Endodermal cell (in vitro differentiated cells): ENCODE data around the gene ATXN7L1. TPM values are rescaled to one million over a fixed set of nuclear protein-coding genes. Genes with fewer than 3 reads are reported as not detected.
"Not testable (repeated sequence)": the region's sequence is repeated elsewhere in the genome, so short reads cannot be mapped to it uniquely, and the experiment has no call there.

ENCODE experiments used
- DNase-seq: peaks from one replicate; pipeline ENCODE4 v3.0.0-alpha.2; 2017
- H3K27ac ChIP-seq: 2 replicates; pipeline ENCODE4 v1.5.1; 2013; ENCODE audit warnings: mild to moderate bottlenecking, low read depth, low read length, moderate library complexity
- H3K27me3 ChIP-seq: 2 replicates; pipeline ENCODE4 v1.6.1; 2013; ENCODE audit warnings: mild to moderate bottlenecking, low read length, moderate library complexity; ENCODE audit not compliant: insufficient read depth, control insufficient read depth, poor library complexity, severe bottlenecking
- H3K36me3 ChIP-seq: 2 replicates; pipeline ENCODE4 v1.7.0; 2013; ENCODE audit warnings: mild to moderate bottlenecking, low read length, moderate library complexity; ENCODE audit not compliant: control insufficient read depth, insufficient read depth
- H3K4me1 ChIP-seq: one replicate; pipeline ENCODE4 v1.7.0; 2013; ENCODE audit warnings: low read length; ENCODE audit not compliant: control insufficient read depth, insufficient read depth
- H3K4me3 ChIP-seq: 2 replicates; pipeline ENCODE4 v1.5.1; 2013; ENCODE audit warnings: mild to moderate bottlenecking, low read length, moderate library complexity
- H3K9ac ChIP-seq: 2 replicates; pipeline ENCODE4 v1.6.1; 2013; ENCODE audit warnings: mild to moderate bottlenecking, low read length, moderate library complexity; ENCODE audit not compliant: poor library complexity, severe bottlenecking; ENCODE audit errors: extremely low read depth
- H3K9me3 ChIP-seq: 2 replicates; pipeline ENCODE4 v1.6.1; 2013; ENCODE audit warnings: mild to moderate bottlenecking, low read length, moderate library complexity; ENCODE audit not compliant: control insufficient read depth
- H3K27ac Mint-ChIP-seq: 2 replicates; pipeline ENCODE4 v1.8.0; 2020; ENCODE audit warnings: mixed read lengths
- H3K27me3 Mint-ChIP-seq: 2 replicates; pipeline ENCODE4 v1.8.0; 2021; ENCODE audit warnings: mild to moderate bottlenecking, mixed read lengths; ENCODE audit not compliant: insufficient read depth
- H3K36me3 Mint-ChIP-seq: 2 replicates; pipeline ENCODE4 v1.8.0; 2020; ENCODE audit warnings: low read depth, mixed read lengths
- H3K4me1 Mint-ChIP-seq: 2 replicates; pipeline ENCODE4 v1.8.0; 2020; ENCODE audit warnings: mixed read lengths
- H3K4me3 Mint-ChIP-seq: 2 replicates; pipeline ENCODE4 v1.8.0; 2020; ENCODE audit warnings: mild to moderate bottlenecking, moderate library complexity, mixed read lengths
- H3K9me3 Mint-ChIP-seq: 2 replicates; pipeline ENCODE4 v1.8.0; 2020; ENCODE audit warnings: mild to moderate bottlenecking, mixed read lengths
- WGBS, 2 experiments: methylation state at CpG; one replicate each; pipeline versions ENCODE4 v1.1.5 to v1.1.7; 2013; ENCODE audit warnings: missing lambda C conversion rate in 2 of 2, mixed read lengths in 1 of 2; ENCODE audit not compliant: insufficient coverage in 1 of 2, insufficient read length in 1 of 2; 5-methylcytosine and 5-hydroxymethylcytosine counted together
- total RNA-seq, 2 donors: library from RNA; stranded (reverse); fragmentation: NEBNext Ultra II Directional in 1 of 2; extraction: Animal tissue kit (Norgen Biotek cat#: 25700) in 1 of 2; gene quantifications; 2 replicates in 1 of 2; 3 replicates in 1 of 2; pipeline ENCODE4 v1.2.1, GENCODE V29; 2021
- TF ChIP-seq, protein P1 (sequence below): fragments of 200-600 bp; sonication (generic); conservative IDR thresholded peaks from 2 replicates; pipeline ENCODE4 v1.5.0; 2021; ENCODE audit warnings: antibody characterized with exemption, mild to moderate bottlenecking

The ATXN7L1 gene
- total RNA-seq, 2 donors from 2014 or later = 16.9 to 30.4 TPM

DNA sequence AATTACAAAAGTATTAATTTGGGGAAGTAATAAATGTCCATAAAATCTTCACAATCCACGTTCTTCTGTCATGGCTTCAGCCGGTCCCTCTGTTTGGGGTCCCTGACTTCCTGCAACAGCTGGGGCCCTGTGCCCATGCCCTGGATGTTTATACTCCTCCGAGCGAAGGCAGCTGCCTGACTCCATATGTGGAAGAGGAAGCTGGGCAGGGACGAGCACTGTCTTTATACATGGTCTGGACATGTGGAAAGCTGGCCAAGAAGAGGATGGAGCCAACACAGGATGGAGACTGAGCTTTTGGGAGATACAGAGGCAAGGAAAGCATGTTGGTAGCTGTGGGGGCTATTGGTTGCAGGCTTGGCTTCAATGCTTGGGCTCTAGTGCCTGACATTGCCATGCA, 178.6 kb downstream of the ATXN7L1 start:
- Mint-ChIP-seq H3K27ac (peak overlapping the region; percentile 91), H3K9me3 (peaks cover 2% of the 10 kb centered on the region), H3K4me1 (peaks cover 34% of the 10 kb centered on the region), H3K4me3 (no peak overlapping the region), H3K36me3 (peaks cover 3% of the 10 kb centered on the region), H3K27me3 (no peaks in the 10 kb centered on the region)
- H3K9ac ChIP-seq = no peak overlapping the region
- DNase-seq = peak; percentile 78
- TF ChIP-seq, protein P1, sequence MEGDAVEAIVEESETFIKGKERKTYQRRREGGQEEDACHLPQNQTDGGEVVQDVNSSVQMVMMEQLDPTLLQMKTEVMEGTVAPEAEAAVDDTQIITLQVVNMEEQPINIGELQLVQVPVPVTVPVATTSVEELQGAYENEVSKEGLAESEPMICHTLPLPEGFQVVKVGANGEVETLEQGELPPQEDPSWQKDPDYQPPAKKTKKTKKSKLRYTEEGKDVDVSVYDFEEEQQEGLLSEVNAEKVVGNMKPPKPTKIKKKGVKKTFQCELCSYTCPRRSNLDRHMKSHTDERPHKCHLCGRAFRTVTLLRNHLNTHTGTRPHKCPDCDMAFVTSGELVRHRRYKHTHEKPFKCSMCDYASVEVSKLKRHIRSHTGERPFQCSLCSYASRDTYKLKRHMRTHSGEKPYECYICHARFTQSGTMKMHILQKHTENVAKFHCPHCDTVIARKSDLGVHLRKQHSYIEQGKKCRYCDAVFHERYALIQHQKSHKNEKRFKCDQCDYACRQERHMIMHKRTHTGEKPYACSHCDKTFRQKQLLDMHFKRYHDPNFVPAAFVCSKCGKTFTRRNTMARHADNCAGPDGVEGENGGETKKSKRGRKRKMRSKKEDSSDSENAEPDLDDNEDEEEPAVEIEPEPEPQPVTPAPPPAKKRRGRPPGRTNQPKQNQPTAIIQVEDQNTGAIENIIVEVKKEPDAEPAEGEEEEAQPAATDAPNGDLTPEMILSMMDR = no peak
- WGBS, 2 experiments = 80 to 83% methylated on average over 1 to 5 of the region's 5 CpGs
- H3K4me3 ChIP-seq = no peak overlapping the region
- H3K36me3 ChIP-seq = no peaks in the 10 kb centered on the region
- no peaks in the 10 kb centered on the region for H3K4me1 ChIP-seq
- H3K27me3 ChIP-seq = no peaks in the 10 kb centered on the region
- peaks cover 9% of the 10 kb centered on the region for H3K9me3 ChIP-seq
- H3K27ac ChIP-seq = no peak overlapping the region

DNA sequence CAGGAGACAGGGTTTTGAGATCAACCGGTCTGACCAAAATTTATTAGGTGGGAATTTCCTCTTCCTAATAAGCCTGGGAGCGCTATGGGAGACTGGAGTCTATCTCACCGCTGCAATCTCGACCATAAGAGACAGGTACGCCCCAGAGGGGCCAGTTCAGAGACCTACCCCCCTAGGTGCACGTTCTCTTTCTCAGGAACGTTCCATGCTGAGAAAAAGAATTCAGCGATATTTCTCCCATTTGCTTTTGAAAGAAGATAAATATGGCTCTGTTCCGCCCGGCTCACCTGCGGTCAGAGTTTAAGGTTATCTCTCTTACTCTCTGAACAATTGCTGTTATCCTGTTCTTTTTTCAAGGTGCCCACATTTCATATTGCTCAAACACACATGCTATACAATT, 179.2 kb downstream of the ATXN7L1 start:
- not testable (repeated sequence) for H3K27ac ChIP-seq, H3K27me3 ChIP-seq, H3K36me3 Mint-ChIP-seq, H3K4me3 ChIP-seq, H3K9me3 ChIP-seq, H3K36me3 ChIP-seq, H3K27me3 Mint-ChIP-seq, H3K9ac ChIP-seq, H3K4me1 ChIP-seq, H3K9me3 Mint-ChIP-seq
- peaks cover 37% of the 10 kb centered on the region for H3K4me1 Mint-ChIP-seq
- 32 to 46% methylated on average over 10 to 11 of the region's 11 CpGs for WGBS, 2 experiments
- H3K4me3 Mint-ChIP-seq = peak overlapping the region; percentile 40
- peak; percentile 89 for DNase-seq
- H3K27ac Mint-ChIP-seq = peak overlapping the region; percentile 91

DNA sequence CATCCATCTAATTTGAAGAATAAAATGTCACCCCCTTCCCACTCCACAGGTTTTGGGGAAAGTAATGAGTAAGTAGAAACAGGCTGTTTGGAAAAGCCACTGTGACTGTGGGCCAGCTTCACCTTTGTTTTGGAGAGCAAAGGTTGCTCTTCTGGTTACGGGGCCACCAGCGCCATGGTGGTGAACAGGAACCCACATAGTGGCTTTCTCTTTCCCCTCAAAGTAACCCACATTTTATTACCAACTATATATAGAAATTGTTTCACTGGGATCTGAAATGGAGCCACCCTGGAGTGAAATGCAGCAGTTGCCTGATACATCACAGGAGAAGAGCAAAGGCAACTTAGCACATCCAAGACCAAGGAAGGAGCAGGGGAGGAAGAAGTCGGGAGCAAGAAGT, 182.8 kb downstream of the ATXN7L1 start:
- TF ChIP-seq, protein P1 = no peak
- H3K27ac ChIP-seq = no peak overlapping the region
- no peaks in the 10 kb centered on the region for H3K27me3 ChIP-seq
- H3K9me3 ChIP-seq = peaks cover 9% of the 10 kb centered on the region
- Mint-ChIP-seq H3K27ac (no peak overlapping the region), H3K4me1 (peaks cover 62% of the 10 kb centered on the region), H3K36me3 (peaks cover 3% of the 10 kb centered on the region), H3K27me3 (no peaks in the 10 kb centered on the region), H3K4me3 (no peak overlapping the region), H3K9me3 (peaks cover 2% of the 10 kb centered on the region)
- H3K4me3 ChIP-seq = no peak overlapping the region
- DNase-seq = no peak
- H3K9ac ChIP-seq = no peak overlapping the region
- H3K36me3 ChIP-seq = no peaks in the 10 kb centered on the region
- H3K4me1 ChIP-seq = peaks cover 8% of the 10 kb centered on the region
- 89% methylated on average over 3 of the region's 3 CpGs; no CpG with 5 or more reads in 1 of the 2 experiments for WGBS, 2 experiments
